Esophagus squamous epithelium (tissue), 5 donors: ENCODE results near the gene SCPEP1. TPM values are rescaled to one million over a fixed set of nuclear protein-coding genes. Genes with fewer than 3 reads are reported as not detected.

Experiments
- DNase-seq: peaks from one replicate; lab custom pipeline; 2025; lab: John Stamatoyannopoulos, UW
- H3K27ac ChIP-seq, 4 donors: fragments of 200-600 bp; sonication (generic); one replicate each; pipeline ENCODE4 v1.5.1; 2016 to 2019; ENCODE audit warnings: mild to moderate bottlenecking in 1 of 4
- H3K27me3 ChIP-seq, 4 donors: fragments of 200-600 bp; sonication (generic); 1 replicate in 3 of 4; 2 replicates in 1 of 4; pipeline versions ENCODE4 v1.5.1 to v1.6.0; 2017 to 2021; ENCODE audit warnings: antibody characterized with exemption in 1 of 4
- H3K36me3 ChIP-seq, 3 donors: fragments of 200-600 bp; sonication (generic); one replicate each; pipeline ENCODE4 v1.5.1; 2016 to 2019
- H3K4me1 ChIP-seq, 3 donors: fragments of 200-600 bp; sonication (generic); one replicate each; pipeline ENCODE4 v1.5.1; 2017 to 2019
- H3K4me3 ChIP-seq, 4 donors: fragments of 200-600 bp; sonication (generic); 1 replicate in 3 of 4; 2 replicates in 1 of 4; pipeline ENCODE4 v1.5.1; 2016 to 2019; ENCODE audit warnings: mild to moderate bottlenecking in 2 of 4, moderate library complexity in 1 of 4
- H3K9me3 ChIP-seq, 3 donors: fragments of 200-600 bp; sonication (generic); one replicate each; pipeline ENCODE4 v1.5.1; 2016 to 2019
- POLR2A ChIP-seq, 4 donors: fragments of 450-650 bp; IDR thresholded peaks; one replicate each; pipeline ENCODE4 v1.6.1; 2017; ENCODE audit warnings: antibody characterized with exemption in 4 of 4, mild to moderate bottlenecking in 4 of 4, moderate library complexity in 3 of 4
- WGBS, 2 donors: methylation state at CpG; one replicate each; pipeline ENCODE4 v1.1.5; 2018; 5-methylcytosine and 5-hydroxymethylcytosine counted together
- intact Hi-C: fragments of 100-400 bp; cut with DNase I; formaldehyde crosslinking; loops from one replicate; pipeline ENCODE4 v1.15.0; 2022
- total RNA-seq, 4 donors: library from RNA; depleted of rRNA; stranded (reverse); fragments of >200 nt; gene quantifications; one replicate each; pipeline ENCODE4 v1.1.0, GENCODE V29; 2016
- TF ChIP-seq, protein P1 (sequence below), 6 experiments: fragments of 450-650 bp in 4 of 6; fragments of 200-600 bp in 2 of 6; sonication (generic) in 2 of 6; IDR thresholded peaks; one replicate each; pipeline ENCODE4 v1.5.1; 2016 to 2019; ENCODE audit warnings: antibody characterized with exemption in 6 of 6, mild to moderate bottlenecking in 4 of 6, moderate library complexity in 4 of 6
- donor health status: DM: yes; HTN: yes; CAD: no.

Gene SCPEP1
- total RNA-seq, 4 donors from 2014 or later: 53.0 to 129 (median 61.5) TPM

DNA sequence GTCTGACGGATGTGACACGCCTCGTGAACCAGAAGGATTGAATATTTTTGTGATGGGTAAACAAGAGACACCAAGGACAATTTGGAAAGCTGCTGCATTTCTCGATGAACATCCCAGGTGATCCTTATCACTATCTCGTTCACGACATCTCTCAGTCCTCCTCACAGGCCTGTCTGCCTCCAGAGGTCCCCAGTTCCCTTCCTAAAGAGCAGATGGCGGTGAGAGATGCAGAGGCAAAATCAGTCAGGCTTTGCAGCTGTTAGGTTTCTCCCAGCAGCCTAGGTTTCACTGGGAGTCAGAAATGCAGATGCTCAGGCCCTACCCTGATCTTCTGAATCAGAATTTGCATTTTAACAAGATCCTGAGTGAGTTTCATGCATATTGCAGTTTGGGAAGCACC lies 23.6 kb downstream of the SCPEP1 start:
- WGBS, 2 donors: 90 to 95% methylated on average over 4 to 7 of the region's 7 CpGs
- Histone ChIP-seq H3K4me1 (peaks cover 0 to 9% (median 0%) of the 10 kb centered on the region in 3 donors), H3K27ac (no peak overlapping the region), H3K36me3 (peaks cover 12 to 99% (median 25%) of the 10 kb centered on the region in 3 donors), H3K4me3 (no peak overlapping the region), H3K27me3 (no peaks in the 10 kb centered on the region), H3K9me3 (no peaks in the 10 kb centered on the region)
- DNase-seq: no peak
- TF ChIP-seq, protein P1, sequence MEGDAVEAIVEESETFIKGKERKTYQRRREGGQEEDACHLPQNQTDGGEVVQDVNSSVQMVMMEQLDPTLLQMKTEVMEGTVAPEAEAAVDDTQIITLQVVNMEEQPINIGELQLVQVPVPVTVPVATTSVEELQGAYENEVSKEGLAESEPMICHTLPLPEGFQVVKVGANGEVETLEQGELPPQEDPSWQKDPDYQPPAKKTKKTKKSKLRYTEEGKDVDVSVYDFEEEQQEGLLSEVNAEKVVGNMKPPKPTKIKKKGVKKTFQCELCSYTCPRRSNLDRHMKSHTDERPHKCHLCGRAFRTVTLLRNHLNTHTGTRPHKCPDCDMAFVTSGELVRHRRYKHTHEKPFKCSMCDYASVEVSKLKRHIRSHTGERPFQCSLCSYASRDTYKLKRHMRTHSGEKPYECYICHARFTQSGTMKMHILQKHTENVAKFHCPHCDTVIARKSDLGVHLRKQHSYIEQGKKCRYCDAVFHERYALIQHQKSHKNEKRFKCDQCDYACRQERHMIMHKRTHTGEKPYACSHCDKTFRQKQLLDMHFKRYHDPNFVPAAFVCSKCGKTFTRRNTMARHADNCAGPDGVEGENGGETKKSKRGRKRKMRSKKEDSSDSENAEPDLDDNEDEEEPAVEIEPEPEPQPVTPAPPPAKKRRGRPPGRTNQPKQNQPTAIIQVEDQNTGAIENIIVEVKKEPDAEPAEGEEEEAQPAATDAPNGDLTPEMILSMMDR (IDR thresholded peaks at IDR 0.05): no peak
- TF ChIP-seq POLR2A (IDR thresholded peaks at IDR 0.05): no peak
- intact Hi-C loops: loop anchor here (10.0 kb wide), 2 partner anchors 63 to 93 kb away; no protein-coding TSS in a partner anchor

DNA sequence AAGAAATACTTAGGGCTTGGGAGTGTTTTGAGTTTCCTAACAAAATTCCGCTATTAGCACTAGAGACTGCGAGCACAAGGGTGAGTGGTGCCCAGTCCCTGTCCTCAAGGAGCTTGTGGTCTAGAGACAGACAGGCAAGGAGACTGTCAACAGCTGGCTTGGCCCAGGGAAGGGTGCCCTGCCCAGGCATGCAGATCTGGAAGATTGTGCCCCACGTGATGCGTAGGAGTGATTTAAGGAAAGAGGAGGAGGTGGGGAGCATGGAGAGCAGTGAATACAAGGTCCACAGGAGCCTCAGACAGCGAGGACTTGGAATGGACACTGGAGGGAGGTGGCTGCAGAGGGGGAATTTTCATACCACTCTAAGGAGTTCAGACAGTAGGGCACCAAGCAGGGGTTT lies 25.0 kb downstream of the SCPEP1 start:
- WGBS, 2 donors: 71 to 86% methylated on average over 5 of the region's 5 CpGs
- no peak overlapping the region for H3K4me3 ChIP-seq
- no peaks in the 10 kb centered on the region for H3K27me3 ChIP-seq
- no peak overlapping the region for H3K27ac ChIP-seq
- intact Hi-C loops: loop anchor here (10.0 kb wide), 2 partner anchors 62 to 92 kb away; no protein-coding TSS in a partner anchor
- TF ChIP-seq, protein P1 (IDR thresholded peaks at IDR 0.05): no peak
- TF ChIP-seq POLR2A (IDR thresholded peaks at IDR 0.05): no peak
- no peak for DNase-seq
- peaks cover 0 to 9% (median 0%) of the 10 kb centered on the region in 3 donors for H3K4me1 ChIP-seq
- no peaks in the 10 kb centered on the region for H3K9me3 ChIP-seq
- peaks cover 12 to 95% (median 14%) of the 10 kb centered on the region in 3 donors for H3K36me3 ChIP-seq

DNA sequence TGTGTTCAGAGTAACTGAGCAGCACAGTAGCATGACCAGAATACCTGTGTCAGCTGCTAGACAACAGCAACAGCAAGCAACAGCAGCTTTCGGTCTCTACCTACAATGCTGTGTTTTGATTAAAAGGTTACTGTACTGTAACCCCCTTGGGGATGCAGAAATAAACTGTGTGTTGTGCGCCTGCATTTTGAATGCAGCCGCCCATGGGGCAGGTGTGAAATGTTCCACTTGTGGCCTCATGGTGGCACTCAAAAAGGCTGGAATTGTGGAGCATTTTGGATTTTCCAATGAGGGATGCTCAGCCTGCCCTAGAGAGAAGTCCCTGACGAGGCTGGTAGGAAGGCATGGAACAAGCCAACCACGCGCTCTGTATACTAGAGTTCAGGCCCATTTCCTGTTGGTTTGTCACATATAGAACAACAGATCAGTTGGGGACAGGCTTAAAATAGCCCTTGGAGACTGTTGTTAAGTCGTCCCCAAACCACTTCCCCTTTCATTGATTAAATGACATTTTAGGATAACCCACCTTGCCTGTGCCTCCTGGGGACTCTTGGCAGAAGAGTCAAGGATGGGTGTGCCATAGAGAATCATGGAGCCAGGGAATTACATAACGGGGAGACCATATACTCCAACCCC lies 27.1 kb downstream of the SCPEP1 start:
- 67 to 80% methylated on average over 5 to 6 of the region's 8 CpGs for WGBS, 2 donors
- no peak overlapping the region for H3K27ac ChIP-seq
- H3K36me3 ChIP-seq: peaks cover 12 to 75% (median 12%) of the 10 kb centered on the region in 3 donors
- H3K4me3 ChIP-seq: no peak overlapping the region
- DNase-seq: no peak
- H3K4me1 ChIP-seq: peaks cover 0 to 14% (median 0%) of the 10 kb centered on the region in 3 donors
- H3K27me3 ChIP-seq: no peaks in the 10 kb centered on the region
- intact Hi-C loops: loop anchor here (10.0 kb wide), 2 partner anchors 60 to 90 kb away; no protein-coding TSS in a partner anchor
- H3K9me3 ChIP-seq: no peaks in the 10 kb centered on the region
- TF ChIP-seq POLR2A (IDR thresholded peaks at IDR 0.05): no peak
- TF ChIP-seq, protein P1 (IDR thresholded peaks at IDR 0.05): peak in 3 of 6 experiments; percentile 21 to 36 (median 30)

DNA sequence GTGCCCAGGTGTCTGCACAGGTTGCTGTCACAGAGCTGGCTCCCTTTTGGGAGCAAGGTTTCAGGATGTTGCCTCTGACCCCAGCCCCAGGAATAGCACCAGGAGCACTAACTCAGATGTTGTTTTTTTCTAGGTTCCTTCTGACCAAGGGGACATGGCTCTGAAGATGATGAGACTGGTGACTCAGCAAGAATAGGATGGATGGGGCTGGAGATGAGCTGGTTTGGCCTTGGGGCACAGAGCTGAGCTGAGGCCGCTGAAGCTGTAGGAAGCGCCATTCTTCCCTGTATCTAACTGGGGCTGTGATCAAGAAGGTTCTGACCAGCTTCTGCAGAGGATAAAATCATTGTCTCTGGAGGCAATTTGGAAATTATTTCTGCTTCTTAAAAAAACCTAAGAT lies 28.1 kb downstream of the SCPEP1 start:
- no peaks in the 10 kb centered on the region for H3K9me3 ChIP-seq
- no peak overlapping the region for H3K27ac ChIP-seq
- H3K4me3 ChIP-seq: no peak overlapping the region
- no peak for TF ChIP-seq POLR2A (IDR thresholded peaks at IDR 0.05)
- TF ChIP-seq, protein P1 (IDR thresholded peaks at IDR 0.05): no peak
- peaks cover 0 to 23% (median 0%) of the 10 kb centered on the region in 3 donors for H3K4me1 ChIP-seq
- no peak for DNase-seq
- no peaks in the 10 kb centered on the region for H3K27me3 ChIP-seq
- H3K36me3 ChIP-seq: peaks cover 12 to 65% (median 12%) of the 10 kb centered on the region in 3 donors
- intact Hi-C loops: loop anchor here (10.0 kb wide), 2 partner anchors 59 to 89 kb away; no protein-coding TSS in a partner anchor
- 67 to 91% methylated on average over 2 of the region's 2 CpGs for WGBS, 2 donors

DNA sequence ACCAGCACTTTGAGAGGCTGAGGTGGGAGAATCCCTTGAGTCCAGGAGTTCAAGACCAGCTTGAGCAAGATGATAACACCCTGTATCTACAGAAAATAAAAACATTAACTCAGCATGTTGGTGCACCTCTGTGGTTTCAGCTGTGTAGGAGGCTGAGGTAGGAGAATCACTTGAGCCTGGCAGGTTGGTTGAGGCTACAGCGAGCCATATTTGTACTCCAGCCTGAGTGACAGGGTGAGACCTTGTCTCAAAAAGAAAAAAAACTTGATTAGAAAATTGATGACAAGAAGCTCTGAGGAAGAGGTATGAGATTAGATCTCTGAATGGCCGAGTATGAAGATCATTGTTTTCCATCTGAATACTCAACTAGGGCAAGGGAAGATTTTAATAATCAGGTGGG lies 31.0 kb downstream of the SCPEP1 start:
- Histone ChIP-seq H3K4me1 (peaks cover 0 to 22% (median 0%) of the 10 kb centered on the region in 3 donors), H3K36me3 (peaks cover 0 to 36% (median 0%) of the 10 kb centered on the region in 3 donors), H3K9me3 (no peaks in the 10 kb centered on the region), H3K27me3 (no peaks in the 10 kb centered on the region), H3K4me3 (no peak overlapping the region), H3K27ac (no peak overlapping the region)
- 75 to 86% methylated on average over 2 of the region's 2 CpGs for WGBS, 2 donors
- DNase-seq: no peak
- intact Hi-C loops: loop anchor here (10.0 kb wide), 2 partner anchors 56 to 86 kb away; no protein-coding TSS in a partner anchor
- TF ChIP-seq, protein P1 (IDR thresholded peaks at IDR 0.05): no peak
- TF ChIP-seq POLR2A (IDR thresholded peaks at IDR 0.05): no peak
